Stromal cell of bone marrow (primary cell): ENCODE measurements around the gene MEGF11.

ENCODE experiments used
- DNase-seq: peaks from one replicate; pipeline ENCODE4 v3.0.0-alpha.2; 2012; ENCODE audit warnings: low read depth

Gene MEGF11

DNA sequence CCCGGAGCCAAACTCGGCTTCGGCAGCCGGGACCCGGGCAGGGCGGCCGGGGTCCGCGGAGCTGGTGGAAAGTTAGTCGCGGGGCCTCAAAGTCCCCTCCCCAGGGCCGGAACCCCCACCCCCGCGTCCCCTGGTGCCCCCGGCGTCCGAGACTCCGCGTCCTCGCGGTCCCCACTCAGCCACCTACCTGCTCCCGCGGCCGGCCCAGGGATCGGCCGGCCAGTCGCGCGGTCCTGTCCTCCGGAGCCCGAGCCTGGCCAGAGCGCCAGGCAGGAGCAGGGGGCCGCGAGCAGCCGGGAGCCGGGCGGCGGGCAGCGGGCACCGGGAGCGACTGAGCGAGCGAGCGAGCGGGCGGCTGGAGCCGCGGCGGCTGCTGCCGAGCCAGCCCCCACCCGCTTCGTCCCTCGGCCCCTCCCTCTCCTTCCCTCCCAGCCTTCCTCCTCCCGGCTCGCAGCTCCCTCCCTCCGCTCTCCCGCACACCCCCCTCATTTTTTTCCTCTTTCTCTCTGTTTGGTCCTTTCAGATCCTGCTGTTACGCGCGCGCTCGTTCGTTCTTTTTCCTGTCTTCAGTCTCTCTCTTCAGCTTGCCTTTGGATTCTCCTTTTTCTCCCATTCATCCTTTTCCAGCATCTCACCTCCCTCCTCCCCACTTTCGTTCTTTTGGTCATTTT lies at the start of gene MEGF11:
MEGF11 (minus strand) TSS at position 333 of the 671 bp plus-strand sequence. CDS start 125,347 bp downstream, outside the sequence.
- DNase-seq = no peak

DNA sequence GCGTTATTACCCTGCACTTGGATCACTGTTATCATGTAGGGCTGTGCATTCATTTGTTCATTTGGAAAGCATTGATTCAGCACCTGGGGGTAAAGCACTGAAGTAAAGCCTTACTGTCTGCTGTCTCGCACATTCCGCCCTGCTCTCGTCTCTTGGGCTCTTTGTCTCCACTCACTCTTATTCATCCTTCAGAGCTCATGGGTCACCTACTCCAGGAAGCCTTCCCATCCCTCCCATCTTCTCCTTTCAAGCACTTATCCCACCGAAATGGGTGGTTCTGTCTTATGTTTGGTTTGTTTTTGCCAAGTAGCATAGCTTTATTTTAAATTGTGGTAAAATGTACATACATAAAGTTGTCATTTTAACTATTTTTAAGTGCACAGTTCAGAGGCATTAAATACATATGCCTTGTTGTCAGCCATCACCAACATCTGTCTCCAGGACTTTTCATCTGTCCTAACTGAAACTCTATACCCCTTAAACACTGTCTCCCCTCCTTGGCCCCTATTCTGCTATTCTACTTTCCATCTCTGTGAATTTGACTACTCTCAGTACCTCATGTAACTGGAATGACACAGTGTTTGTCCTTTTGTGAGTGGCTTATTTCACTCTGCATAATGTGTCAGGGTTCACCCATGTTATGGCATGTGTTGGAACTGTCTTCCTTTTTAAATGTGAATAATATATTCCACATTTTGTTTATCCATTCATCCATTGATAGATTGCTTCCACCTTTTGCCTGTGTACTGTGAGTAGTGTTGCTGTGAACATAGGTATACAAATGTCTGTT lies 49.1 kb upstream of the MEGF11 start:
- no peak for DNase-seq

DNA sequence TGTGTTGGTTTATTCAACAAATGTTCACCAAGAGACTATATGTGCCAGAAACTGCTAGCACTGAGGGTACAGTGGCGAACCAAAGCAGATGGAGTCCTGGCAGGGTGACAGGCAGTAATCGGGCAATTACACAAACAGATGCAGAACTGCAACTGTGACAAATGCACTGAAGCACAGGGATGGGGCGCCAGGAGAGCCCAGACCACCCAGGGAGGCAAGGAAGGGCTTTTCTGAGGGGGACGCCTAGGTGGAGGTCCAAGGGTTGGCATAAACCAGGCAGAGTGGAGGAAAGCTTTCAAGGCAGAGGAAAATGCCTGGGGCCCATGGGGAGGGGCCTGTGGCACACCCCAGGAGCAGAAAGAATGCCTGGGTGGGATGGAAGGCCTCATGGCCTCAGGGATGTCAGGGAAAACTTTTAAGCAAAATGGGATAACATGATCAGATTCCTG lies 45.3 kb upstream of the MEGF11 start:
- DNase-seq = no peak

DNA sequence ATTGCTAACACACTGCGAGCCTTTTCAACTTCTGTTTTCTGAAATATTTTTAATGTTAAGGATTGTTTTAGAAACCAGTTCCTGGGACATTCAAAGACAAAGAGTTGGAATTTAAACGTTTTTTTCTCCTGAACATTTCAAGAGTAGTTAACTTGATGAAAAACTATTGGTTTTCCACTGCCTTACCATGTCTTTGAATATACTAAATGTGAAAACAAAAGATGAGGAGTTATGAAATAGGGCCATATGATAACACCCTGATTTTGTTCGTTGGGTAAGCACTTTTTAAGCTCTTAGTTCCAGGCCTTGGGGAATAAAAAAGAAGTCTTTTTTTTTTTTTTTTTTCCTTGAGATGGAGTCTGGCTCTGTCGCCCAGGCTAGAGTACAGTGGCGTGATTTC lies 42.6 kb upstream of the MEGF11 start:
- no peak for DNase-seq

DNA sequence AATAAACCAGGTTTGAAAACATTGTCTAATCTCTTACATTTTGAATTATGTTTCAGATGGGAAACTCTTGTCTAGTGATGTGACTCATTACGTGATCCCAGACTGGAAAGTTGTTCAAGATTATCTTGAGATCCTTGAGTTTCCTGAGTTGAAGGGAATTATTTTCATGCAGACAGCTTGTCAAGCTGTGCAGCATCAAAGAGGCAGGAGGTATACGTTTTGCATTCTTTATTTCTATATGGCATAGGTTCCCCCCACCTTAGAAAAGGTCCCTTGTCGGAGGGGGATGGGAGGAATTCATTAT lies 41.3 kb upstream of the MEGF11 start:
- DNase-seq = peak; percentile 11

DNA sequence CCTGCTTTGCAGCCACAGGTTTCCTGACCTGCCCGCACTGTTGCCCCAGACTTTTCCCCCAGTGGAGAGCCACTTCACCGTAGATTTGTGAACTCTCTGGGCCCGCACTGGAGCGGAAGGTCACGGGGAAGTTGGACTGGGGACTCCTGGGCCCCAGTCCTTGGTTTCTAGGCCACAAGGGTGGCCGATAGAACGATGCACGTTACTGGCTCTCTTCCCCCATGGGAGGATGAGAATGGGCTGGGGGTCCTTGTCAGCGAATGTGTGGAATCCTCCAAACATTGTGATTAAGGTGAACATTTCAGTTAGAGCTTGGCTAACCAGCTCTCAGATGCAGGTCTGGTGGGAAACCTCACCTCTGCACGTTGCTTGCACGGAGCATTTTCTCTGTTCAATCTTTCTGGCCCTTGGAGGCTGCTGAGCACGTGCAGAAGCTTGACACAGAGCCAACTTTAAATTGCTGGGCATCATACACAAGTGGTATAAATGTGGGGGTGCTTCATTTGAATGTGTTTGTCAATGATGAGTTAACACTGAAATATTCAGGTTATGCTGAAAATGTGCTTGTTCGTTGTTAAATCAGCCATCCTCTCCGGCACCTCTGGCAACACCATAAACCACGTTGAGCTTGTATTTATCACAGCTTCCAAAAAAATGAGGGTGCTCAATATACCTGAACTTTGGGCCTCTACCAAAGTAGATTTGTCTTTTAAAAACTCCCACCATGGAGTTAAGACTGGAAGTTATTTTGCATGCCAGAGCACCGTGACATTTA lies 40.8 kb upstream of the MEGF11 start:
- peak; percentile 9 for DNase-seq

DNA sequence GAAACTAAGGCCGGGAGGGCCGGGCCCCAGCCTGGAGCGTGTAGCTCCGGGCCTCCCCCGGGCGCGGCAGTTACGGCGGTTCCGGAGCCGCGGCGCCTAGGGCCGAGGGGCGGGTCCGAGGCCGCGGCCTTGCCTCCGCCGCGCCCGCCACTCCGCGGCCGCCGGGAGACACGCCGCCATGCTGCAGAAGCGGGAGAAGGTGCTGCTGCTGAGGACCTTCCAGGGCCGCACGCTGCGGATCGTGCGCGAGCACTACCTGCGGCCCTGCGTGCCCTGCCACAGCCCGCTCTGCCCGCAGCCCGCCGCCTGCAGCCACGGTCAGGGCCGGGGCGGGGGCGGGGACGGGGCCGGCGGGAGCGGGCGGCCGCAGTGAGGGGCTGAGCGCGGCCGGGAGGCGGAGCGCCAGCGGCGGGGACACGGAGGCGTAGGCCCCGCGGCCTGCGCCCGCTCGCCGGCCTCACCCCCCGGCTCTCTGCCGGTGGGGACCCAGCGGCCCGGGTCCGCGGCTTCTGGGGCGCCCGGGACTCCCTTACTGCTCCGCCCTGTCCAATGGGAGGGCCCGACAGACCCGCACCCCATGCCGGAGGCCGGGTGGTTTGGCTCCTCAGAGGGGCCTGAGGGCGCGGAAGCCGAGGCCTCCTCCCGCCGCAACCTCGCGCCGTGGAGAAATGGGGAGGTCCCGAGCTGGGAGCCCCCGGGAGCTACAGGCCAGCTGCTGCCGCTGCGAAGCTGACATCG lies 40.0 kb upstream of the MEGF11 start, which contains the start of gene DIS3L:
DIS3L (plus strand) TSS at position 150 of the 738 bp plus-strand sequence; CDS start at position 179, 29 bp downstream.
- peak; percentile 9 for DNase-seq

DNA sequence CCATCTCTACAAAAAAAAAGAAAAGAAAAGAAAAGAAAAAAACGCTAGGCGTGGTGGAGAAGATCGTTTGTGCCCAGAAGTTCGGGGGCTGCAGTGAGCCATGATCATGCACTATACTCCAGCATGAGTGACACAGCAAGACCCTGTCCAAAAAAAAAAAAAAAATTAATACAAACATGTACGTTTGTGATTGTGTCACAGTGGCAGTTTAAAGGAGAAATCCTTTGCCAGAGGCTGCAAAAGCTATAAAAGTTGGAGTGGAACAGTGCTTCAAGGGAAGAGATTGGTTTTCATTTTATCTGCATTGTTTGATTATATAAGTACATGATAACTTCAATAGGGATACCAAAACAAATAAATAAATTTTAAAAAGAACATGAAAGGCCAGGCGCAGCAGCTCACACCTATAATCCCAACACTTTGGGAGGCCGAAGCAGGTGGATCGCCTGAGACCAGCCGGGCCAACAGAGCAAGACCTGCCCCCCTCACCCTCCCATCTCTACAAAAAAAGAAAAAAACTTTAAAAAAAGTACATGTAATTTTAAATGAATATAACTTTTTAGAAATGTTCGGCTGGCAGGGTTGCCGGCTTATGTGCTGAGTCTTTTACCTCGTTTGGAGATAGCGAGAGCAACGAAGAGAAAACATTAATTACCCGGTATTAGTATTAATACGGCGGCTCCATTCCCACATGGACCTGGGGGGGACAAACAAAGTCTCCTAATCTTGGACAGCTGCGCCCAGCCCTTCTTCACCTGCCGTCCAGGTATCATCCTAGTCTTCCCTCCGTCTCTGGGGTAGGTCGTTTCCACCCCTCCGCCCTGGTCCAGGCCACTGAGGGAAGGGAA lies 39.2 kb upstream of the MEGF11 start:
- DNase-seq = no peak

DNA sequence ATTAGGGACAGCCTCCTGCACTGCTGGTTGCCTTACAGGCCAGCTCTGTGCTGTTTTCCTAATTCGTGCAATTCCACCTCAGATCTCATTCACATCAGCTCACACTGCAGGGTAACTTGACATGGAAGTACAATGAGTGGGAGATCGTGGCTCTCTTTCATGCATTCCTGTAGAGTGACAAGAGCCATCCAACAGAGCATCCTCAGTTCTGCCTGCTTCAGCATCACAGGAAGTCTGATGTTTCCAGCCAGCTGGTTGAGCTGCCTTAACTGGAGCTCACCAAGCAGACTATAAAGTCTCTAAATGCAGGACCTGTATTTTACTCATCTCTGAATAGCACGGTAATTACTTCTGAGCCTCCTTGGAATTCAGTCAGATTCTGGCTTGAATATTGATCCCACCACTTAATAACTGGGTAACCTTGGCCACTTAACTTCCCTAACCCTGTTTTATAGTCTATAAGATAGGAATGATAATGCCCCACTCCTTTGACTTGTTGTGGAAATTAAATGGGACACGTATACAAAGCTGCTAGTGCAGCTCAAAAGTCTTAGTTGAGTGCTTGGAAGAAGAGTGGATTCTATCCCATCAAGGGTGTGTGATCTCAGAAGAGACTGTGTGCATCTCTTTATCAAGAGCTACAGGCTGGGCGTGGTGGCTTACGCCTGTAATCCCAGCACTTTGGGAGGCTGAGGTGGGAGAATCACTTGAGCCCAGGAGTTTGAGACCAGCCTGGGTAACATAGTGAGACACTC lies 38.4 kb upstream of the MEGF11 start:
- no peak for DNase-seq

DNA sequence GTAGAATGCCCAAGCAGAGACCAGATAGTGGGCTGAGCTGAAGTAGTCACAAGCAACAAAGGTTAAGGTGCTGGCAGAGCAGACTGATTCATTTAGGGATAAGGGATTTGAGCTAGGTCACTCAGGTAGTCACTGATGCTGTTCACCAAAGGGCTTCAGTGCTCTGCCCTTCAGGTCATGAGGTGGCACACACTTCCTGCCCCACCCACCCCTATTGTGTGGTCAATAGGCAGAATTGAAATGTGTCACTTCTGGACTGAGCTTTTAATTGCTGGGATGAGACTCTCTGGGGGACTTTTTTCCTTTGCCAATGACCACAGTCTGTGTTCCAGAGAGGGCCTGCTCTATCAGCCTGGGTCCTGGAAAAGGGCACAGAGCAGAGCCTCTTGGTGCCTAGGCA lies 37.0 kb upstream of the MEGF11 start:
- DNase-seq = no peak

DNA sequence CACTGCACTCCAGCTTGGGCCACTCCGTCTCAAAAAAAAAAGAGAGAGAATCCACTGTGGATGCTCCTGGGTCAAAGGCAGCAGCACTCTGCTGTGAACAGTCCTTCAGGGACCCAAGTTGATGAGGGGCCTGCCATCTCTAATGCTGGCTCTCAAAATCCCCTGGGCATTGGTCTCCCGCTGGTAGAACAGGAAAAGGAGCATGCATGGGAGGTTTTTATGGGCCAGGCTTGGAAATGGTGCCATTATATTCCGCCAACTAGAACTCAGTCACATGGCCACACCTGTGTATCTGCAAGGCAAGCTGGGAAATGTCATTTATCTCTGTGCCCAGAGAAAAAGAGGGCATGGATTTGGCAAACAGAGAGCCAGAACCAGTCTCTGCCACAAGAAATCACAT lies 36.5 kb upstream of the MEGF11 start:
- DNase-seq = no peak

DNA sequence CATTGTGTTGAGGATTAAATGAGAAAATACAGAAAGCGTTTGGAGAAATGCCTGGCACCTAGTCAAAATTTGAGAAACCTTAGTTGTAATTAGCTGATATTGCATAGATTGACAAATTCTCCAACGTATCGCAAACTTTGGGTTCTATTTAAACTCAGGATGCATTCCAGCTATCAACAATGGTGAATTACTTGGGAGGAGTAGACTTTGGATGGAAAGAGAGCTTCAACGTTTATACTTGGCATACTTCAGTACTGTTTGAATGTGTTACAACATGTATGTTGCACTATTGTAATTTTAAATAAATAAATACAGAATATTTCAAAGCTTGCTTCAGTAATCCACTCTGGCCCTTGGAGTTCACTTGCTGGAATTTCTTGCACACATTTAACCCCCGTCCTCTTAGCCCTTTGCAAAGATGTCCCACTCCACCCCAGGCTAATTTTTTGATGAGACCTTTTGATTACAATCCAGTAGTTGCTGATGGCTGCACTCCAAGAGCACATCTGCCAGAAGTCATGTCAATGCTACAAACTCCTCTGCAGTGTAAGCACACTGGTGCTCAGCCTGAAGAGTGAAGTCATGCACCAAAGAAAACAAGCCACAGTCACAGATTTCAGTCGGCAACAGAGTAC lies 35.1 kb upstream of the MEGF11 start:
- no peak for DNase-seq

DNA sequence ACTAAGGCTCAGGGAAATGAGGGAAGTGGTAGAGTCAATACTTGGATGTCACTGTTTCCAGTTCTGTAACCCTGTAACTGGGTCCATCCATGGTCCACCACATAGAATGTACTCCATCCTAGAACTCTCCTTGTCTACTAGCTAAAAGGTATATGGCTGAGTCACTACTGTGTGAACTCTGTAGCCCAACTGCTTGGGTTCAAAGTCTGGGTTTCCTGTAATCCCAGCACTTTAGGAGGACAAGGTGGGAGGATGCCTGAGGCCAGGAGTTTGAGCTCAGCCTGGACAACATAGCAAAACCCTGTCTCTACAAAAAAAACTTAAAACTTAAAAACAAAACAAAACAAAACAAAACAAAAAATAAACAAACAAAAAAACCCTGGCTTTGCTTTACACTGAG lies 34.5 kb upstream of the MEGF11 start:
- DNase-seq = no peak

DNA sequence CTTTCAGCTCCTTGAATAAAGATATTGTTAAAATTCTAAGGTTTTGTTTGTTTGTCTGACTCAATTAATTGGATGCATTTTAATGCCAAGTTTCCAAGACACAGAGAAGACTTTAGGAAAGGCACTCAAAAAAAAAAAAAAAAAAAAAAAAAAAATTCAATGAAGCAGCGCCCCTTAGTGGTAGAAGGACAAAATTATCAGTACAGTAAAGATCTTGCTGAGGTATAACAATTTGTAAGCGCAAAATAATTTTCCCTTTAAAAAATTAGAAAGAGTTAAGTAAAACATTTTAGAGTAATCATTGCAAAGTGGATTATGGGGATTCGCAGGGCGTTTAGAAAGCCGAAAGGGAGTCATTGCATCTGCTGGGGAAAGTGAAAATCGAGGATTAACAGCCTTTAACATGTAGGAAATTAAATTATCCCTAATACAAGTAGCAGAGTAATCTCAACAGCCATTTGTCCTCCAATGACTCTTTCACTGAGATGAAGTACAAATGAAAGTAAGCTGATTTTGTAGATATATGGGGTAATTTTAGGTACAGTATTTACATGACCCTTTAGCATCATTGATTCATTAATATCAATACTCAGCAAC lies 34.0 kb upstream of the MEGF11 start:
- DNase-seq = peak; percentile 22

DNA sequence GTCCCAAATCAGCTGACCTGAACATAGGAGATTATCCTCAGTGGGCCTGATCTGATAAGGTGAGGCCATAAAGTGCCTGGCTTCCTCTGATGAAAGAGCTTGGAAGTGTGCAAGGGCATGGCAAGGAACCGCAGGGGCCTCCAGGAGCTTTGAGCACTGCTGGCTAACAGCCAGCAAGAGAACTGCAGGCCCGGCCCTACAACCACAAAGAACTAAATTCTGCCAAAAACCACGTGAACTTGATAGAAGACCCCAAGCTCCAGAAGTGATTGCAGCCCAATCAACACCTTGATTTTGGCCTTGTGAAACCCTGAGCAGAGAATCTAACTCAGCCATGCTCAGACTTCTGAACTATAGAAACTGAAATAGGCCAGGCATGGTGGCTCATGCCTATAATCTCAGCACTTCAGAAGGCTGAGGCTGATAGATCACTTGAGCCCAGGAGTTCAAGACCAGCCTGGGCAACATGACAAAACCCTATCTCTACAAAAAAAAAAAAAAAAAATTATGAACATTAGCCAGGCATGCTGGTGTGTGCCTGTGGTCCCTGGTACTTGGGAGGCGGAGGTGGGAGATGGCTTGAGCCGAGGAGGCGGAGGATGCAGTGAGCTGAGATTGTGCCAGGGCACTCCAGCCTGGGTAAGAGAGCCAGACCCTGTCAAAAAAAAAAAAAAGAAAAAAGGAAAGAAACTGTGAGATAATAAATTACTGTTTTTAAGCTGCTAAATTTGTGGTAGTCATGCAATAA lies 32.2 kb upstream of the MEGF11 start:
- no peak for DNase-seq

DNA sequence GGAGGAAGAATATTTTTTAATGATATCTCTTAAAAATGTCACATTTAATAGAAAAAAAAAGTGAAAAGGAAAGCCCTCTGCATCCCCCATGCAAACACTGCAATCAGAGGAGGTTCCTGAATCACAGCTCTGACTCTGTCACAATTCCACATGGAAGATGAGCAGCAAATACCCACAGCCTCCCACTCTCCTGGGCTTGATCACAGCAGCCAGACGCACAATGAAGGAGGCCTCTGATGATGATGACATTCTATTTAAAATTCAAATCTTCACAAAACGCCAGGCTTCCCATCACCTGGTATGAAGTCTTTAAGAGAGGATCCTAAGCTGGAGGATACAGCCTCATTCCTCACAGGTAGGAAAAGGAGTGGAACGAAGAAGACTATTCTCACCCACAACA lies 30.7 kb upstream of the MEGF11 start:
- no peak for DNase-seq

DNA sequence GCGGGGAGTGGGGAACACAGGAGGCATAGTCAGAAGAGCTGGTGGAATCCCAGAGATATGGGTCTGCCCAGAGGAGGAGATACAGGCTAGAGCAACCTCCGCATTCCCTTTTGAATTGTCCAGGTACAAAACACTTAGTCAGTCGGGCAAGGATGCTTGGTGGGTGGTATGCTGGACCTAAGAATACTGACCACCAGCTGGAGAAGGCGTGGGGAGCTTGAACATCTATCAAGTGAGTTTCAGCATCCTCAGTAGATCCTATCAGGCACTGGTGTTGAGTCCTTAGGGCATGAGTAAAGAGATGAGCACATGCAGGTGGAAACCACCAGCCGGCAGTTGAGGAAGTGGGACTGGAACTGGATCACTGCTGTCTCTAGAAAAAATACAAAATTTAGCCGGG lies 25.1 kb upstream of the MEGF11 start:
- DNase-seq = no peak

DNA sequence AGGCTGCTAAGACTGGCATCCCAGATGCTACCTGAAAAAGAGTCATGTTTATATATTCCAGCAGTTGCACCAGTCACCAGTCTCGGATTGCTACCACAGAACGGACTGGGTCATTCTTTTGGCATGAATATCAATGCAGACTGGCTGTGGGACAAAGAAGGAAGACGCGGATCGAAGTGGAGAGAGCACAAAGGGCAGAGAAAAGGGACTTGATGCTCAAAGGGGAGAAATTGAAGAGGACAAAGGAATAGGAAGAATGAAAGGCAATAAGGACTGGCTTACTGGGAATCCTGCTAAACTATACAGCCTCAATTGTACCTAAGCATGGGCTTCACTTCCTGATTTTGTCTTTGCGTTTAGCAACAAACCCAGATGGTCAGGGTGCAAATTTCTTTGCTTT lies 24.5 kb upstream of the MEGF11 start:
- DNase-seq = no peak

DNA sequence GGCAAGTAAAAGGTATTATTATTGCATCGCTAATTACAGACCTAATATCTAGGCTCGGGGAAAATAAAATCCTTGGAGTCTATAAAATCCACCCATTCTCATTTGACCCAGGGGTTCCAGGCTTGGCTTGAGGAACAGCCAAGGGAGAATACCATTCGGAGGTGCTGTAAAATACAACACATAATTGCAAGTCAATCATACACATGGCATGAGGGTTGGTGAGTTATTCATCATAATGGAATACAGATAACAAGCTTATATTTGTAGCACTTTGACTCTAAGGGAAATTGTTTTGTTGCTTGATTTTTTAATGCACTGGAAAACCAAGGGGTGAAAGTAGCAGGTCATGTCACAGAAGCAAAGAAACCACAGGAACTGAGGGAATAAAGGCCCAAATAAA lies 23.0 kb upstream of the MEGF11 start:
- no peak for DNase-seq
